Small intestine (tissue), 7 donors: ENCODE results near the gene WDR4. TPM values are rescaled to one million over a fixed set of nuclear protein-coding genes. Genes with fewer than 3 reads are reported as not detected.

Source experiments
- DNase-seq, 2 donors: peaks; one replicate each; pipeline versions ENCODE4 v3.0.0 to v3.0.0-alpha.2; 2013
- FAIRE-seq: peaks from 2 replicates; lab custom pipeline; 2012; peaks lifted over from hg19 to GRCh38; lab: Jason Lieb, UNC
- H3K27ac ChIP-seq, 3 donors: one replicate each; pipeline ENCODE4 v1.5.1; 2013; ENCODE audit warnings: low read length in 2 of 3, mild to moderate bottlenecking in 2 of 3, control low read depth in 1 of 3, inconsistent platforms in 1 of 3, low read depth in 1 of 3, moderate library complexity in 1 of 3
- H3K27me3 ChIP-seq, 3 donors: one replicate each; pipeline ENCODE4 v1.6.1; 2013; ENCODE audit warnings: low read length in 3 of 3, inconsistent platforms in 1 of 3; ENCODE audit not compliant: control insufficient read depth in 3 of 3, insufficient read depth in 3 of 3
- H3K36me3 ChIP-seq, 3 donors: one replicate each; pipeline ENCODE4 v1.6.1; 2013; ENCODE audit warnings: low read length in 3 of 3, inconsistent platforms in 1 of 3, low read depth in 1 of 3, mild to moderate bottlenecking in 1 of 3, moderate library complexity in 1 of 3; ENCODE audit not compliant: control insufficient read depth in 3 of 3, insufficient read depth in 2 of 3
- H3K4me1 ChIP-seq, 3 donors: one replicate each; pipeline ENCODE4 v1.6.1; 2013; ENCODE audit warnings: low read length in 2 of 3, inconsistent platforms in 1 of 3, low read depth in 1 of 3, mild to moderate bottlenecking in 1 of 3, moderate library complexity in 1 of 3; ENCODE audit not compliant: control insufficient read depth in 3 of 3, insufficient read depth in 2 of 3
- H3K4me3 ChIP-seq, 3 donors: one replicate each; pipeline ENCODE4 v1.5.1; 2013; ENCODE audit warnings: low read length in 3 of 3, control low read depth in 1 of 3, inconsistent platforms in 1 of 3, low read depth in 1 of 3, mild to moderate bottlenecking in 1 of 3, moderate library complexity in 1 of 3
- H3K9me3 ChIP-seq, 2 donors: one replicate each; pipeline ENCODE4 v1.6.1; 2013; ENCODE audit warnings: low read depth in 1 of 2, low read length in 1 of 2; ENCODE audit not compliant: control insufficient read depth in 2 of 2, insufficient read depth in 1 of 2
- WGBS, 3 donors: extraction: QIAGEN DNeasy Blood & Tissue Kit; methylation state at CpG; one replicate each; pipeline ENCODE4 v1.1.7; 2013; 5-methylcytosine and 5-hydroxymethylcytosine counted together
- polyA plus RNA-seq, 4 donors: library from polyadenylated mRNA; stranded (reverse) in 3 of 4; unstranded in 1 of 4; fragments of 200-250 nt in 3 of 4; fragments of 120-200 nt in 1 of 4; gene quantifications; one replicate each; pipeline versions ENCODE4 v1.2.1 to v1.2.3, GENCODE V29; 2013
- donor health status: healthy with polysubstance abuse.
- donor health status: control.
- donor health status: control.
- donor health status: Bipolar disorder and iron deficiency.
- donor health status: healthy.

WDR4 gene
- polyA plus RNA-seq, 4 donors, result 3.5 to 20.7 (median 7.0) TPM

- H3K36me3 ChIP-seq, result peaks cover 4 to 88% (median 16%) of the 10 kb centered on the region in 3 donors
- FAIRE-seq, result no peak
- no peak overlapping the region for H3K27ac ChIP-seq
- DNase-seq, result no peak
- H3K9me3 ChIP-seq, result no peaks in the 10 kb centered on the region
- no peaks in the 10 kb centered on the region for H3K27me3 ChIP-seq
- 92 to 95% (median 94%) methylated on average over 10 of the region's 10 CpGs for WGBS, 3 donors
- H3K4me1 ChIP-seq, result no peaks in the 10 kb centered on the region
- no peak overlapping the region for H3K4me3 ChIP-seq
Measured at GRCh38 chr21:42868196-42868595, 11.1 kb downstream of the WDR4 start.

GRCh38 chr21:42865776-42866160 lies 13.6 kb downstream of the WDR4 start:
- Histone ChIP-seq H3K36me3 (peaks cover 2 to 87% (median 10%) of the 10 kb centered on the region in 3 donors), H3K9me3 (no peaks in the 10 kb centered on the region), H3K4me1 (no peaks in the 10 kb centered on the region), H3K27me3 (no peaks in the 10 kb centered on the region), H3K27ac (no peak overlapping the region), H3K4me3 (no peak overlapping the region)
- FAIRE-seq, result no peak
- WGBS, 3 donors, result 77 to 83% (median 81%) methylated on average over 6 to 8 of the region's 8 CpGs
- DNase-seq, result no peak

- H3K4me3 ChIP-seq, result no peak overlapping the region
- H3K27me3 ChIP-seq, result no peaks in the 10 kb centered on the region
- H3K27ac ChIP-seq, result no peak overlapping the region
- FAIRE-seq (no peak), DNase-seq (no peak)
- peaks cover 2 to 89% (median 10%) of the 10 kb centered on the region in 3 donors for H3K36me3 ChIP-seq
- no peaks in the 10 kb centered on the region for H3K9me3 ChIP-seq
- H3K4me1 ChIP-seq, result no peaks in the 10 kb centered on the region
- whole genome bisulfite sequencing, 3 donors, result 87 to 91% (median 88%) methylated on average over 24 to 26 of the region's 26 CpGs
Measured at GRCh38 chr21:42864815-42865775, 14.2 kb downstream of the WDR4 start.

GRCh38 chr21:42864286-42864685 lies 15.1 kb downstream of the WDR4 start:
- DNase-seq (no peak), FAIRE-seq (no peak)
- Histone ChIP-seq H3K27me3 (no peaks in the 10 kb centered on the region), H3K9me3 (no peaks in the 10 kb centered on the region), H3K4me3 (no peak overlapping the region), H3K27ac (no peak overlapping the region), H3K36me3 (peaks cover 2 to 90% (median 10%) of the 10 kb centered on the region in 3 donors), H3K4me1 (no peaks in the 10 kb centered on the region)
- WGBS, 3 donors, result 89 to 94% (median 90%) methylated on average over 13 to 14 of the region's 14 CpGs

GRCh38 chr21:42863504-42863870 lies 15.9 kb downstream of the WDR4 start:
- FAIRE-seq, result no peak
- H3K36me3 ChIP-seq, result peaks cover 4 to 90% (median 6%) of the 10 kb centered on the region in 3 donors

GRCh38 chr21:42862774-42863503 lies 16.4 kb downstream of the WDR4 start:
- Histone ChIP-seq H3K4me1 (no peaks in the 10 kb centered on the region), H3K36me3 (peaks cover 5 to 90% (median 8%) of the 10 kb centered on the region in 3 donors), H3K27me3 (no peaks in the 10 kb centered on the region), H3K9me3 (no peaks in the 10 kb centered on the region), H3K27ac (no peak overlapping the region), H3K4me3 (no peak overlapping the region)
- FAIRE-seq (no peak), DNase-seq (no peak)
- 83 to 87% (median 86%) methylated on average over 21 of the region's 21 CpGs for WGBS, 3 donors

More at GRCh38 chr21:42863504-42863870, 15.9 kb downstream of the WDR4 start:
- H3K27ac ChIP-seq, result no peak overlapping the region
- no peaks in the 10 kb centered on the region for H3K27me3 ChIP-seq
- no peak overlapping the region for H3K4me3 ChIP-seq
- no peak for DNase-seq
- WGBS, 3 donors, result 75 to 84% (median 80%) methylated on average over 13 of the region's 13 CpGs
- H3K4me1 ChIP-seq, result no peaks in the 10 kb centered on the region
- no peaks in the 10 kb centered on the region for H3K9me3 ChIP-seq

GRCh38 chr21:42861848-42862400 lies 17.4 kb downstream of the WDR4 start:
- FAIRE-seq (no peak), DNase-seq (no peak)
- Histone ChIP-seq H3K9me3 (no peaks in the 10 kb centered on the region), H3K4me3 (no peak overlapping the region), H3K27me3 (no peaks in the 10 kb centered on the region), H3K4me1 (no peaks in the 10 kb centered on the region), H3K27ac (no peak overlapping the region), H3K36me3 (peaks cover 6 to 92% (median 8%) of the 10 kb centered on the region in 3 donors)
- WGBS, 3 donors, result 84 to 92% (median 91%) methylated on average over 28 to 29 of the region's 29 CpGs

GRCh38 chr21:42861311-42861847 lies 18.0 kb downstream of the WDR4 start:
- Histone ChIP-seq H3K4me1 (no peaks in the 10 kb centered on the region), H3K27me3 (no peaks in the 10 kb centered on the region), H3K27ac (no peak overlapping the region), H3K36me3 (peaks cover 8 to 90% (median 8%) of the 10 kb centered on the region in 3 donors), H3K4me3 (no peak overlapping the region), H3K9me3 (no peaks in the 10 kb centered on the region)
- no peak for DNase-seq
- FAIRE-seq, result no peak
- WGBS, 3 donors, result 87 to 93% (median 91%) methylated on average over 10 of the region's 10 CpGs
